Activated B cell treated with CpG ODN at 0.5 μM for 24 hours (primary cell): ENCODE measurements around the gene BNIP1. TPM values are rescaled to one million over a fixed set of nuclear protein-coding genes. Genes with fewer than 3 reads are reported as not detected.

ENCODE experiments used
- ATAC-seq: fragments of 200-7000 bp; cut with Tn5 transposase; one replicate; pipeline ENCODE4 v1.10.0; 2021; ENCODE audit warnings: low read depth, mild to moderate bottlenecking, moderate library complexity
- CTCF ChIA-PET: fragments of 350-600 bp; sonication (Branson Sonifier 250); formaldehyde crosslinking; loops from one replicate; lab custom pipeline; 2021; ENCODE audit warnings: antibody characterized with exemption; lab: Charles Lee
- POLR2A ChIA-PET: fragments of 350-600 bp; sonication (Branson Sonifier 250); formaldehyde crosslinking; loops from one replicate; lab custom pipeline; 2021; ENCODE audit warnings: antibody characterized with exemption; lab: Charles Lee
- DNase-seq: peaks from one replicate; pipeline ENCODE4 v3.0.0; 2022
- H3K27ac Mint-ChIP-seq: one replicate; pipeline ENCODE4 v1.8.0; 2020; ENCODE audit warnings: mixed read lengths
- H3K27me3 Mint-ChIP-seq: one replicate; pipeline ENCODE4 v1.8.0; 2021; ENCODE audit warnings: mixed read lengths
- H3K36me3 Mint-ChIP-seq: one replicate; pipeline ENCODE4 v1.8.0; 2021; ENCODE audit warnings: low read depth, mixed read lengths
- H3K4me1 Mint-ChIP-seq: one replicate; pipeline ENCODE4 v1.8.0; 2021; ENCODE audit warnings: mixed read lengths
- H3K4me3 Mint-ChIP-seq: one replicate; pipeline ENCODE4 v1.8.0; 2020; ENCODE audit warnings: mild to moderate bottlenecking, mixed read lengths
- H3K9me3 Mint-ChIP-seq: one replicate; pipeline ENCODE4 v1.8.0; 2020; ENCODE audit warnings: mixed read lengths
- intact Hi-C: fragments of 100-400 bp; cut with micrococcal nuclease; formaldehyde crosslinking; loops from one replicate; pipeline ENCODE4 v1.15.1; 2024
- total RNA-seq: library from RNA; stranded (reverse); gene quantifications from 2 replicates; pipeline ENCODE4 v1.2.3, GENCODE V29; 2022
- TF ChIP-seq, protein P1 (sequence below): fragments of 200-600 bp; IDR thresholded peaks from one replicate; pipeline ENCODE4 v1.8.0; 2022; ENCODE audit warnings: antibody characterized with exemption, mild to moderate bottlenecking

Gene BNIP1
- total RNA-seq, 1 donor from 2014 or later, result 20.2 TPM

DNA sequence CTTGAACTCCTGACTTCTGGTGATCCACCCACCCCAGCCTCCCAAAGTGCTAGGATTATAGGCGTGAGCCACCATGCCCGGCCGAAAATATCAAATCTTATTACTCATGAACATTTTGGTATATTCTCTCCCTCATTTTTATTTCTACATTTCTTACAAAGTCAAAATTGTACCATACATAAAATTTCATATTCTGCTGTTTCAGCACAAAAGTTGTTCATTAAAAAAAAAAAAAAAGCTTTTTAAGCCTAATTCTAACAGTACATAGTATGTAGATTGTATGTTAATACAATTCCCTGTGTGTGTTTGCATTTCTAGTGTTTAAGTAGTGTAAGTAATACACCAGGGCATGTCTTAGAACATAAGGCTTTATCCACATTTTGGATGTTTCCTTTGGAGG is 14.9 kb downstream of the BNIP1 start:
- TF ChIP-seq, protein P1, sequence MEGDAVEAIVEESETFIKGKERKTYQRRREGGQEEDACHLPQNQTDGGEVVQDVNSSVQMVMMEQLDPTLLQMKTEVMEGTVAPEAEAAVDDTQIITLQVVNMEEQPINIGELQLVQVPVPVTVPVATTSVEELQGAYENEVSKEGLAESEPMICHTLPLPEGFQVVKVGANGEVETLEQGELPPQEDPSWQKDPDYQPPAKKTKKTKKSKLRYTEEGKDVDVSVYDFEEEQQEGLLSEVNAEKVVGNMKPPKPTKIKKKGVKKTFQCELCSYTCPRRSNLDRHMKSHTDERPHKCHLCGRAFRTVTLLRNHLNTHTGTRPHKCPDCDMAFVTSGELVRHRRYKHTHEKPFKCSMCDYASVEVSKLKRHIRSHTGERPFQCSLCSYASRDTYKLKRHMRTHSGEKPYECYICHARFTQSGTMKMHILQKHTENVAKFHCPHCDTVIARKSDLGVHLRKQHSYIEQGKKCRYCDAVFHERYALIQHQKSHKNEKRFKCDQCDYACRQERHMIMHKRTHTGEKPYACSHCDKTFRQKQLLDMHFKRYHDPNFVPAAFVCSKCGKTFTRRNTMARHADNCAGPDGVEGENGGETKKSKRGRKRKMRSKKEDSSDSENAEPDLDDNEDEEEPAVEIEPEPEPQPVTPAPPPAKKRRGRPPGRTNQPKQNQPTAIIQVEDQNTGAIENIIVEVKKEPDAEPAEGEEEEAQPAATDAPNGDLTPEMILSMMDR, result no peak
- ATAC-seq (no peak), DNase-seq (no peak)
- Mint-ChIP-seq H3K4me3 (no peak overlapping the region), H3K36me3 (peaks cover 78% of the 10 kb centered on the region), H3K9me3 (no peaks in the 10 kb centered on the region), H3K27ac (no peak overlapping the region), H3K4me1 (no peaks in the 10 kb centered on the region), H3K27me3 (no peaks in the 10 kb centered on the region)
- intact Hi-C loops, result no loop called here
- CTCF ChIA-PET, result no interaction called here
- POLR2A ChIA-PET, result no interaction called here

DNA sequence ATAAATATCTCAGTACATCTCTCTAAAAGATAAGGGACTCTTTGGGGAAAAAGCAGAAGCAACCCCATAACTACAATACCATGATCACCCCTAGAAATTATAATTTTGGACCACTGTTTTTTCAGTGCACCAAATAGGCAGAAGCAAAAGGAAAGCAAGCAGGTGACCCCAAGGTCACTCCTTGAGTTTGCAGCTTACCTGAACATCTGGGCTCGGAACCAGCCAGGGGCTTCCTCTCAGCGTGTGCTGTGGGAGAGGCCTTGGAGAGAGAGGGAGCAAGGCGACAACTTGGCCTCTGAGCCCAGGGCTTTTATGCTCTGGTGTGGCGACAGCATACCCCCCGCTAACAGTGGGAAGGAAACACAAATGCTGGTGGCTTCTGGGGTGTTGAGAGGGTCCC is 16.8 kb downstream of the BNIP1 start:
- Mint-ChIP-seq H3K4me1 (no peaks in the 10 kb centered on the region), H3K4me3 (no peak overlapping the region), H3K27me3 (no peaks in the 10 kb centered on the region), H3K9me3 (no peaks in the 10 kb centered on the region), H3K36me3 (peaks cover 71% of the 10 kb centered on the region), H3K27ac (no peak overlapping the region)
- ChIA-PET POLR2A (no interaction called here), CTCF (no interaction called here)
- TF ChIP-seq, protein P1, result no peak
- intact Hi-C loops, result no loop called here
- ATAC-seq (no peak), DNase-seq (no peak)

DNA sequence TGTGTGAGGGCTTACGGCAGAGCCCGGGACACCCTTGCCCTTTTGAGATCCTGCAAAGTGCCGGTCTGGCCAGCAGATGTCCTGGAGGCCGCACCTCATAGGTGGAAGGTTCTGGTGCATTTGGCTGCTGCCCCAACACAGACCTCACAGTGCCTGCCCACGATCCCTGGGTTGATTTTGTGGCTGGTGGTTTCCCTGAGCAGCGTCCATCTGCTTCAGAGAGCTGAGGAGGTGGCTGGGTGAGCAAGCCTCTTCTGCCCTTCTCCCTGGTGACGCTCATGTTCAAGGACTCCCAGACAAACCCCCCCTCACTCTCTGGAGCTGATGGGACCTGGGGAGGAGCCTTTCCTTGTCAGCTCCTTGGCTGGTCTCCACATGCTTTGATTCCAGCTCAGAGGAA is 18.9 kb downstream of the BNIP1 start:
- Mint-ChIP-seq H3K27me3 (no peaks in the 10 kb centered on the region), H3K4me3 (no peak overlapping the region), H3K36me3 (peaks cover 53% of the 10 kb centered on the region), H3K4me1 (no peaks in the 10 kb centered on the region), H3K9me3 (no peaks in the 10 kb centered on the region), H3K27ac (no peak overlapping the region)
- no peak for ATAC-seq
- TF ChIP-seq, protein P1, result no peak
- ChIA-PET CTCF (no interaction called here), POLR2A (no interaction called here)
- intact Hi-C loops, result no loop called here
- DNase-seq, result no peak

DNA sequence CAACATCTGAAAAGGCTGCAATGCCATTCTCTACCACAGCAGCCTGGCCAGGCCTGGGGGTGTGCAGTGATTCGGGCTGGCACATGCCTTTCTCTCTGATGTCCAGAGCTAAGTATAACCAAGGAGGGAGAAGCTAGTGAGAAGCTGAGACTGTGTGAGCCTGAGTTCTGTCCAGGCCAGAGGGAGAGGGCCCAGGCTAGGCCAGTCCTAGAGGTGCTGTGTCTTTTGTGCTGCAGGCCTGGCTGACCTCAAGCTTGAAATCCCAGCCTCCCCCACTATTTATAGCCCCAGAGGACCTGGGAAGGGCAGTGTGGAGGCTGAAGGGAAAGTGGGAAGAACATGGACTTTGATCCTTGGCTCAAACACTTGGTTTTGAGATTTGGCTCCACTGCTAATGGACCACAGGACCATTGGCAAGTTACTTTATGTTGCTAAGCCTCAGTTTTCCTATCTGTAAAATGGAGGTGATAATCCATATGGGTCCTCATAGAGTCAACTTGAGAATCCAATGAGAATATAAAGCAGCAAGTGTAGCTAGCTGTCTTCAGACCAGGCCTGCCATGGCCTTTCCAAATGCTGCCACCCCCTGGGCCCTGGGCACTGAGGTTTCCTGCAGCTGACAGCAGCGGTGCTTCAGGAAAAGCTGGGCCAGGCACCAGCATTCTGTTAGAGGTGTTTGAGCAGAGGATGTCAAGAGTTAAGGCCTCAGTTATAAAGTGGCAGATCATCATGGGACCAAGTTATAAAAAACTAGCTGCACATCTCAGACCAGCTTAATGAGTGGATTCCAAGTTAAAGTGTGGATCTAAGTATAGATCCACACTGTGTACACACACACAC is 21.1 kb downstream of the BNIP1 start:
- Mint-ChIP-seq H3K27me3 (no peaks in the 10 kb centered on the region), H3K4me3 (no peak overlapping the region), H3K36me3 (peaks cover 39% of the 10 kb centered on the region), H3K4me1 (no peaks in the 10 kb centered on the region), H3K9me3 (no peaks in the 10 kb centered on the region), H3K27ac (no peak overlapping the region)
- ChIA-PET CTCF (no interaction called here), POLR2A (no interaction called here)
- DNase-seq (no peak), ATAC-seq (no peak)
- TF ChIP-seq, protein P1, result no peak
- intact Hi-C loops, result no loop called here

DNA sequence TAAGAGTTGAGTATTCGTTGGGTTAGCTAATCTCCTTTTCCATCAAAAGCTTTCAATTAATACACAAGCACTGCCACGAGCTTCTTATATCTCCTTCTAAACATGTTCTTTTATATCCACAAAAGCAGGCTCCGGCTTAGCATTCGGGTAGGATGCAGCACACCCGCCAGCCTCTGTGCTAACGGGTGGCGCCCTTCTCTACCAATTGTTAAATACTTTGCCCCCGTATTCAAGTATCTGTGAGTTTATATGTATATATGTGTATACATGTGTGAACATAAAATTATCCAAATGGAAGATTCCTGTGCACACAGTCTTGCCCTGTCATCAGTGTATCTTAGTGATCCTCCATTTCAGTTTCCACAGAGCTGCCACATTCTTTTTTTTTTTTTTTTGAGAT is 27.8 kb downstream of the BNIP1 start:
- ChIA-PET POLR2A (no interaction called here), CTCF (no interaction called here)
- H3K27me3 Mint-ChIP-seq, result no peaks in the 10 kb centered on the region
- DNase-seq, result no peak
- H3K27ac Mint-ChIP-seq, result no peak overlapping the region
- no peaks in the 10 kb centered on the region for H3K36me3 Mint-ChIP-seq
- intact Hi-C loops, result no loop called here
- H3K4me3 Mint-ChIP-seq, result no peak overlapping the region
- H3K9me3 Mint-ChIP-seq, result peaks cover 2% of the 10 kb centered on the region
- ATAC-seq, result no peak
- H3K4me1 Mint-ChIP-seq, result no peaks in the 10 kb centered on the region
- TF ChIP-seq, protein P1, result no peak
